Testis (tissue), 3 donors: ENCODE measurements around the gene GANC. TPM values are rescaled to one million over a fixed set of nuclear protein-coding genes. Genes with fewer than 3 reads are reported as not detected.

Experiments
- DNase-seq: peaks from one replicate; pipeline ENCODE4 v3.0.0-alpha.2; 2019
- H3K27ac ChIP-seq, 2 donors: fragments of 200-600 bp; sonication (generic); one replicate each; pipeline ENCODE4 v1.5.1; 2019
- H3K27me3 ChIP-seq: fragments of 200-600 bp; sonication (generic); one replicate; pipeline ENCODE4 v1.5.1; 2019
- H3K36me3 ChIP-seq: fragments of 200-600 bp; sonication (generic); one replicate; pipeline ENCODE4 v1.5.1; 2017; ENCODE audit warnings: low read depth; ENCODE audit errors: missing control alignments
- H3K4me1 ChIP-seq: fragments of 200-600 bp; sonication (generic); one replicate; pipeline ENCODE4 v1.5.1; 2019
- H3K4me3 ChIP-seq, 2 donors: fragments of 200-600 bp; sonication (generic); one replicate each; pipeline ENCODE4 v1.5.1; 2017 to 2019
- H3K9me3 ChIP-seq: fragments of 200-600 bp; sonication (generic); one replicate; pipeline ENCODE4 v1.5.1; 2017
- CTCF ChIP-seq, 3 experiments: fragments of 450-650 bp in 2 of 3; fragments of 200-600 bp in 1 of 3; sonication (generic) in 1 of 3; IDR thresholded peaks; one replicate each; pipeline ENCODE4 v1.5.1; 2016 to 2019; ENCODE audit warnings: antibody characterized with exemption in 3 of 3, mild to moderate bottlenecking in 2 of 3, moderate library complexity in 1 of 3
- POLR2A ChIP-seq: fragments of 450-650 bp; IDR thresholded peaks from one replicate; pipeline ENCODE4 v1.6.1; 2017; ENCODE audit warnings: antibody characterized with exemption, mild to moderate bottlenecking, moderate library complexity
- WGBS, 2 donors: methylation state at CpG; one replicate each; pipeline ENCODE4 v1.1.5; 2018; 5-methylcytosine and 5-hydroxymethylcytosine counted together
- intact Hi-C: fragments of 100-400 bp; cut with DNase I; formaldehyde crosslinking; loops from one replicate; pipeline ENCODE4 v1.15.1; 2023; ENCODE audit warnings: low total_unique reads
- polyA plus RNA-seq: library from polyadenylated mRNA; stranded (reverse); fragments of 350-450 nt; fragmentation: Illumina TruSeq; extraction: RNeasy Lipid Tissue Mini Kit (QIAGEN cat#74804); gene quantifications from one replicate; pipeline ENCODE4 v1.2.3, GENCODE V29; 2014; ENCODE audit warnings: low read depth, low replicate concordance; ENCODE audit not compliant: insufficient read depth
- total RNA-seq, 2 donors: library from RNA; depleted of rRNA; stranded (reverse); fragments of >200 nt; gene quantifications; one replicate each; pipeline ENCODE4 v1.2.3, GENCODE V29; 2016

GANC gene
- total and polyA plus RNA-seq, 3 donors from 2014 or later: 37.6 to 63.4 (median 54.8) TPM

DNA sequence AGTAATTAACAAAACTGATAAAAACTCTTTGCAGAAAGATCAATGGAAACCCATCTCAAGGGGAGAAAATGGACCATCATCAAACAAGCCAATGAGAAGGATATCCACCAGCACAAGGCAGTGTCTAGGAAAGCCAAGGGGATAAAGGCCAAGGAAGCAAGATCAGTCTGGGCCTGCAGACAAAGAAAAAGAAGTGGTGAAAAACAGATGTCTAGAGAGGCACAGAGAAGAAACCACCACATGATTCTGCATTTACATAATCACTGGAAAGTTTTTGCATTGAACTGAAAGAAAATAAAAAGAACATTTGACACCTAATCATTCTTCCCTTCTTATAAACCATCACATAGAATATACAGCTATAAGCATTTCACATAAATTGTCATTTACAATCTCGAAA is 41.9 kb upstream of the GANC start:
- 92 to 98% methylated on average over 1 of the region's 1 CpG for WGBS, 2 donors
- Histone ChIP-seq H3K27me3 (no peaks in the 10 kb centered on the region), H3K36me3 (no peaks in the 10 kb centered on the region), H3K9me3 (no peaks in the 10 kb centered on the region), H3K4me1 (no peaks in the 10 kb centered on the region), H3K4me3 (no peak overlapping the region), H3K27ac (no peak overlapping the region)
- TF ChIP-seq CTCF (IDR thresholded peaks at IDR 0.05) (no peak), POLR2A (no peak)
- no peak for DNase-seq
- intact Hi-C loops: no loop called here

GRCh38 chr15:42232606-42233005 is 40.4 kb upstream of the GANC start:
- DNase-seq: no peak
- intact Hi-C loops: no loop called here
- TF ChIP-seq CTCF (IDR thresholded peaks at IDR 0.05) (no peak), POLR2A (no peak)
- WGBS, 2 donors: 74 to 75% methylated on average over 5 of the region's 5 CpGs
- H3K4me3 ChIP-seq: no peak overlapping the region
- no peaks in the 10 kb centered on the region for H3K9me3 ChIP-seq
- no peak overlapping the region for H3K27ac ChIP-seq
- no peaks in the 10 kb centered on the region for H3K4me1 ChIP-seq
- H3K27me3 ChIP-seq: no peaks in the 10 kb centered on the region
- no peaks in the 10 kb centered on the region for H3K36me3 ChIP-seq

- intact Hi-C loops: no loop called here
- no peak for TF ChIP-seq CTCF (IDR thresholded peaks at IDR 0.05)
- no peak for TF ChIP-seq POLR2A
- Histone ChIP-seq H3K27ac (no peak overlapping the region), H3K9me3 (no peaks in the 10 kb centered on the region), H3K27me3 (no peaks in the 10 kb centered on the region), H3K4me3 (no peak overlapping the region), H3K4me1 (no peaks in the 10 kb centered on the region), H3K36me3 (no peaks in the 10 kb centered on the region)
- 93 to 95% methylated on average over 2 of the region's 2 CpGs for WGBS, 2 donors
- no peak for DNase-seq
Observed at GRCh38 chr15:42233107-42233506, 39.9 kb upstream of the GANC start.

- intact Hi-C loops: no loop called here
- no peak for DNase-seq
- Histone ChIP-seq H3K9me3 (no peaks in the 10 kb centered on the region), H3K27ac (no peak overlapping the region), H3K27me3 (no peaks in the 10 kb centered on the region), H3K4me3 (no peak overlapping the region), H3K4me1 (no peaks in the 10 kb centered on the region), H3K36me3 (no peaks in the 10 kb centered on the region)
- no peak for TF ChIP-seq POLR2A
- no peak for TF ChIP-seq CTCF (IDR thresholded peaks at IDR 0.05)
Observed at GRCh38 chr15:42239528-42240182, 33.3 kb upstream of the GANC start.

DNA sequence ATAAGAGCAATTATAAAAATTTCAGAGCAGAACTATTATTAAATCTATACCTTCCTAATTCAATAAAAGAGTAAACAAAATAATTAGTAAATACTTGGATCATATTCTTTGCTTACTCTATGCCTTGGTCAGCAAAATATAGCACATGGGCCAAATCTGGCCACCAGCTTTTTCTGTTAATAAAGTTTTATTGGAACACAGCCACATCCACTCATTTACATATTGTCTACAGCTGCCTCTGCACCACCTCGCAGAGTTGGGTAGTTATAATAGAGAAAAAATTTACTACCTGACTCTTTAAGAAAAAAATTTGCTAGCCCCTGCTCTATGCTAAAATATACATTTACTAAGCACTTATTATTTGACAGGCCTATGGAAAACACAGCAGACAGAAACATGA is 32.2 kb upstream of the GANC start:
- DNase-seq: no peak
- Histone ChIP-seq H3K27ac (no peak overlapping the region), H3K9me3 (no peaks in the 10 kb centered on the region), H3K4me1 (no peaks in the 10 kb centered on the region), H3K4me3 (no peak overlapping the region), H3K36me3 (no peaks in the 10 kb centered on the region), H3K27me3 (no peaks in the 10 kb centered on the region)
- TF ChIP-seq CTCF (IDR thresholded peaks at IDR 0.05) (no peak), POLR2A (no peak)
- intact Hi-C loops: no loop called here
- WGBS, 2 donors: 91 to 100% methylated on average over 1 of the region's 1 CpG
